Right lobe of liver (tissue), 6 donors: ENCODE measurements around the gene PNLDC1. TPM values are rescaled to one million over a fixed set of nuclear protein-coding genes. Genes with fewer than 3 reads are reported as not detected.

Experiments
- ATAC-seq, 4 donors: fragments of 200-7000 bp; cut with Tn5 transposase; one replicate each; pipeline ENCODE4 v1.9.1; 2020; ENCODE audit warnings: mild to moderate bottlenecking in 4 of 4, moderate library complexity in 4 of 4
- DNase-seq, 3 donors: peaks; one replicate each; pipeline ENCODE4 v3.0.0-alpha.2; 2020
- H3K27ac ChIP-seq, 3 donors: fragments of 200-600 bp; one replicate each; pipeline ENCODE4 v1.8.0; 2022
- H3K27me3 ChIP-seq, 2 donors: fragments of 200-600 bp; one replicate each; pipeline ENCODE4 v1.8.0; 2022
- H3K36me3 ChIP-seq, 4 donors: fragments of 200-600 bp; sonication (generic) in 1 of 4; one replicate each; pipeline versions ENCODE4 v1.5.1 to v1.8.0; 2017 to 2022; ENCODE audit warnings: control low read depth in 1 of 4
- H3K4me1 ChIP-seq, 4 donors: fragments of 200-600 bp; sonication (generic) in 1 of 4; one replicate each; pipeline versions ENCODE4 v1.5.1 to v1.8.0; 2017 to 2022; ENCODE audit warnings: control low read depth in 1 of 4
- H3K4me3 ChIP-seq, 3 donors: fragments of 200-600 bp; one replicate each; pipeline ENCODE4 v1.8.0; 2022
- H3K9me3 ChIP-seq, 4 donors: fragments of 200-600 bp; sonication (generic) in 1 of 4; one replicate each; pipeline versions ENCODE4 v1.5.1 to v1.8.0; 2017 to 2022; ENCODE audit warnings: control low read depth in 1 of 4
- POLR2A ChIP-seq: fragments of 450-650 bp; IDR thresholded peaks from one replicate; pipeline ENCODE4 v1.6.1; 2017; ENCODE audit warnings: antibody characterized with exemption, mild to moderate bottlenecking
- WGBS: methylation state at CpG from one replicate; pipeline ENCODE4 v1.1.6; 2018; ENCODE audit warnings: low coverage, low lambda C conversion rate; ENCODE audit not compliant: insufficient coverage; ENCODE audit errors: missing lambda C conversion rate; 5-methylcytosine and 5-hydroxymethylcytosine counted together
- intact Hi-C, 2 donors: fragments of 100-400 bp; cut with DNase I; formaldehyde crosslinking; loops; one replicate each; pipeline versions ENCODE4 v1.11.2 to v1.14.1; 2022
- total RNA-seq, 6 experiments: library from RNA; depleted of rRNA in 2 of 6; stranded (reverse); fragments of >200 nt in 2 of 6; fragmentation: NEBNext Ultra II Directional in 3 of 6; extraction: Animal tissue kit (Norgen Biotek cat#: 25700) in 3 of 6; gene quantifications; one replicate each; pipeline versions ENCODE4 v1.1.0 to v1.2.4, GENCODE V29; 2016 to 2023
- TF ChIP-seq, protein P1 (sequence below), 4 donors: fragments of 200-600 bp in 3 of 4; fragments of 450-650 bp in 1 of 4; IDR thresholded peaks; one replicate each; pipeline versions ENCODE4 v1.5.1 to v1.8.0; 2016 to 2022; ENCODE audit warnings: antibody characterized with exemption in 4 of 4, mild to moderate bottlenecking in 2 of 4
- donor health status: DM: no; HTN: yes; CAD: no.
- donor health status: DM: no; HTN: no; CAD: no.
- donor health status: DM: no; HTN: no; CAD: no.
- donor health status: DM: no; HTN: yes; CAD: no.
- donor health status: DM: no; HTN: yes; CAD: no.

Gene PNLDC1
- total RNA-seq, 6 experiments from 2014 or later, result 0.15 TPM; not detected in 5

DNA sequence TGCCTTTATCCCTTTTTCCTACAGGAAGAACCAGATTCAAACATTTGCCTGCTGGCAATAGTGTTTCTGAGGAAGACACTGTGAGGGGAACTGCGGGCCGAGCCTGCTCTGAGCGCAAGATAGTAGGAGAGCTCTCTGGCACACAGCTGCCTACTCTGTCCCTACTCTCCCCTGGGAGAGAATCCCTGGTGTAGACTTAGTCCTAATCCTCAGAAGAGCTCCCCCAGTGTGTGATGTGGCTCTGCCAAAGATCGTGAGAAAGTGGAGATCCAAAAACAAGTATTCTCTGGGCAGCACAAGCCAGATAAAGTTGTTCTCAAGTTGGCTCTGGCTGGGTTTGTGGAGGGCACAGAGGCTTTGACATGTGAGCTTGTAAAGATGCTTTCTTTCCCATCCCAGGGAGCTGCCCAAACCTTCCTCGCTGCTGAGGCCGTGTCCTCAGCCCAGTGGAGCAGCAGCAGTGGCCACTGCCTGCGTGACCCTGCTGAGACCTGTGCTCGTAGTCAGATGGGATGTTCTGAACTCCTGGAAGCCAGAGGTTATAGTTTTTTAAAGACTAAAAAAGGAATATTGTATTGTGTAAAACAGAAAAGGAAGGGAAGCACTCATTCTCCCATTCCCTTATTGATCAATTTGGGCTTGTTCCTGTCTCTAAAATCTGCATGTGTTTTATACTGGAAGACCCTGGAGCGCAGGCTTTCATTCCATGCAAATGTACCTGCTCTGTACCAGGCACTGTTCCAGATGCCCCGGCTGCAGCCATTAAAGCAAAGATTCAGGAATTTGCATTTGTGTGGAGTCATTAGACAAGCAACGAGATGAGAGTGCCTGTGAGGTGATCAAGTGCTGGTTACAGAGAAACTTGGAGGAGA lies 30.7 kb downstream of the PNLDC1 start:
- no peaks in the 10 kb centered on the region for H3K27me3 ChIP-seq
- no peak overlapping the region for H3K4me3 ChIP-seq
- TF ChIP-seq, protein P1, sequence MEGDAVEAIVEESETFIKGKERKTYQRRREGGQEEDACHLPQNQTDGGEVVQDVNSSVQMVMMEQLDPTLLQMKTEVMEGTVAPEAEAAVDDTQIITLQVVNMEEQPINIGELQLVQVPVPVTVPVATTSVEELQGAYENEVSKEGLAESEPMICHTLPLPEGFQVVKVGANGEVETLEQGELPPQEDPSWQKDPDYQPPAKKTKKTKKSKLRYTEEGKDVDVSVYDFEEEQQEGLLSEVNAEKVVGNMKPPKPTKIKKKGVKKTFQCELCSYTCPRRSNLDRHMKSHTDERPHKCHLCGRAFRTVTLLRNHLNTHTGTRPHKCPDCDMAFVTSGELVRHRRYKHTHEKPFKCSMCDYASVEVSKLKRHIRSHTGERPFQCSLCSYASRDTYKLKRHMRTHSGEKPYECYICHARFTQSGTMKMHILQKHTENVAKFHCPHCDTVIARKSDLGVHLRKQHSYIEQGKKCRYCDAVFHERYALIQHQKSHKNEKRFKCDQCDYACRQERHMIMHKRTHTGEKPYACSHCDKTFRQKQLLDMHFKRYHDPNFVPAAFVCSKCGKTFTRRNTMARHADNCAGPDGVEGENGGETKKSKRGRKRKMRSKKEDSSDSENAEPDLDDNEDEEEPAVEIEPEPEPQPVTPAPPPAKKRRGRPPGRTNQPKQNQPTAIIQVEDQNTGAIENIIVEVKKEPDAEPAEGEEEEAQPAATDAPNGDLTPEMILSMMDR (IDR thresholded peaks at IDR 0.05), result no peak
- no peak for TF ChIP-seq POLR2A
- no peak for ATAC-seq
- no peak for DNase-seq
- H3K9me3 ChIP-seq, result no peaks in the 10 kb centered on the region
- no peaks in the 10 kb centered on the region for H3K4me1 ChIP-seq
- intact Hi-C loops, result no loop called here
- no peak overlapping the region for H3K27ac ChIP-seq
- H3K36me3 ChIP-seq, result no peaks in the 10 kb centered on the region
- 62% methylated on average over 9 of the region's 11 CpGs for WGBS

DNA sequence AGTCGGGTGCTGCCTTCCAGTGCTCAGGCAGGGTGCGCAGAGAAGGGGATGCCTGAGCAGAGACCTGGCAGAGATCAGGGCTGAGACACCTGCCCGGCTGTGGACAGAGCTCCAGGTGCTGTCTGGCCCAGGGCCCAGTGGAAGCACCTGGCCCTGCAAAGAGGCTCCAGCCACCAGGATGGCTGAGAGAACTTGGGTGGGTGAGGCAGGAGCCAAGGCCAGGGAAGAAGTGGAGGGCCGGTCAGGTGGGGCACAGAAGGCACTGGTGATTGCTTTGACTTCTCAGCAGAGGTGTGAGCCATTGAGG lies 31.2 kb downstream of the PNLDC1 start:
- H3K4me1 ChIP-seq, result no peaks in the 10 kb centered on the region
- H3K4me3 ChIP-seq, result no peak overlapping the region
- no peak overlapping the region for H3K27ac ChIP-seq
- DNase-seq (no peak), ATAC-seq (no peak)
- H3K27me3 ChIP-seq, result no peaks in the 10 kb centered on the region
- intact Hi-C loops, result no loop called here
- no peaks in the 10 kb centered on the region for H3K36me3 ChIP-seq
- no peaks in the 10 kb centered on the region for H3K9me3 ChIP-seq
- WGBS, result 79% methylated on average over 2 of the region's 4 CpGs
- TF ChIP-seq, protein P1 (IDR thresholded peaks at IDR 0.05), result no peak
- no peak for TF ChIP-seq POLR2A

DNA sequence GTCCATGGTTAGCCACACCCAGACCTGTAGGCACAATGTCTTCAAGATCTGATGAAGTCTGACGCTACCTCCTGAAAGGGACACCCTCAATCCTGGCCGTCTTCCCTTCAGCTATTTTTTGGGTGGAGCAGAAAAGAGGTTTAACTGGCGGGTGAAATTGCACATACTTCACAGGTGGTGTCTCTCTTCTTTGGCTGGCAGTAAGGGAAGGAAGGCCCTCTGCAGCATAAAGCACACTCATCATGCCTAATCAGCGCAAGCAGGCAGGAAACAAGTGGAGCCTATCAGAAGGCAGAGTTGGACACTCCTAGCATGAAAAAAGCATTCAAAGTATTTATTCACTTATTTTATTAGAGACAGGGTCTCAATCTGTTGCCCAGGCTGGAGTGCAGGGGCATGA lies 32.9 kb downstream of the PNLDC1 start:
- TF ChIP-seq POLR2A, result no peak
- TF ChIP-seq, protein P1 (IDR thresholded peaks at IDR 0.05), result no peak
- Histone ChIP-seq H3K27ac (no peak overlapping the region), H3K27me3 (no peaks in the 10 kb centered on the region), H3K4me3 (no peak overlapping the region), H3K4me1 (no peaks in the 10 kb centered on the region), H3K9me3 (no peaks in the 10 kb centered on the region), H3K36me3 (no peaks in the 10 kb centered on the region)
- no peak for ATAC-seq
- WGBS, result 62% methylated on average over 4 of the region's 4 CpGs
- no peak for DNase-seq
- intact Hi-C loops, result no loop called here

DNA sequence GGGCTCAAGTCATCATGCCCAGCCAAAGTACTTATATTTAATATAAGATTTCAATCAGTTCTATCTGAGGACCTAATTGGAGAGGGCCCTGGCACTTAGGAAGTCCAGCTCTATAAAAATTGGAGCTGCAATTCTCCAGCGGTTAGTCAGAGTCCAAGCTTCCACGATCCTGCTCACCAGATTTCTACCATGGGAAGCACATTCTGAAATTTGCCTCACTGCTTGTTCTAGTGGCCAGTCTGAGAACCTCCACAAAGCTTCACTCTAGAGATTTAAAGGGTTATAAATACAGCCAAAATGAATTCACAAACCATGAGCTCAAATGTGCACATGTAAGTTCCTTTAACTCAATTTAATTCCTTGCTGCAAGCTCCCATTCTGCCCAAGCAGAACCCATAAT lies 33.5 kb downstream of the PNLDC1 start:
- no peak for DNase-seq
- WGBS, result 100% methylated on average over 1 of the region's 2 CpGs
- intact Hi-C loops, result no loop called here
- TF ChIP-seq, protein P1 (IDR thresholded peaks at IDR 0.05), result no peak
- Histone ChIP-seq H3K36me3 (no peaks in the 10 kb centered on the region), H3K27ac (no peak overlapping the region), H3K9me3 (no peaks in the 10 kb centered on the region), H3K4me1 (no peaks in the 10 kb centered on the region), H3K4me3 (no peak overlapping the region), H3K27me3 (no peaks in the 10 kb centered on the region)
- no peak for ATAC-seq
